Lower lobe of right lung (tissue), 2 donors: ENCODE results near the gene GYPB. TPM values are rescaled to one million over a fixed set of nuclear protein-coding genes. Genes with fewer than 3 reads are reported as not detected.
A peak's percentile ranks its signal among the peaks of the same experiment; 100 is the strongest.
"Not testable (repeated sequence)": the region's sequence is repeated elsewhere in the genome, so short reads cannot be mapped to it uniquely, and the experiment has no call there.

Experiments
- ATAC-seq, 2 donors: fragments of 200-7000 bp; cut with Tn5 transposase; one replicate each; pipeline ENCODE4 v1.9.1; 2020 to 2022; ENCODE audit warnings: mild to moderate bottlenecking in 2 of 2, moderate library complexity in 2 of 2
- DNase-seq: peaks from one replicate; pipeline ENCODE4 v3.0.0-alpha.2; 2020
- H3K27ac ChIP-seq: fragments of 200-600 bp; one replicate; pipeline ENCODE4 v1.8.0; 2022
- H3K27me3 ChIP-seq: fragments of 200-600 bp; one replicate; pipeline ENCODE4 v1.8.0; 2022; ENCODE audit warnings: low read depth
- H3K36me3 ChIP-seq: fragments of 200-600 bp; one replicate; pipeline ENCODE4 v1.8.0; 2022; ENCODE audit warnings: mild to moderate bottlenecking
- H3K4me1 ChIP-seq: fragments of 200-600 bp; one replicate; pipeline ENCODE4 v1.8.0; 2022
- H3K4me3 ChIP-seq: fragments of 200-600 bp; one replicate; pipeline ENCODE4 v1.8.0; 2022; ENCODE audit warnings: mild to moderate bottlenecking
- H3K9me3 ChIP-seq: fragments of 200-600 bp; one replicate; pipeline ENCODE4 v1.8.0; 2022
- CTCF ChIP-seq: fragments of 200-600 bp; IDR thresholded peaks from one replicate; pipeline ENCODE4 v1.8.0; 2022; ENCODE audit warnings: antibody characterized with exemption, mild to moderate bottlenecking
- intact Hi-C: fragments of 100-400 bp; cut with DNase I; formaldehyde crosslinking; loops from one replicate; pipeline ENCODE4 v1.11.0; 2022
- total RNA-seq: library from RNA; stranded (reverse); fragmentation: NEBNext Ultra II Directional; extraction: Animal tissue kit (Norgen Biotek cat#: 25700); gene quantifications from one replicate; pipeline ENCODE4 v1.2.1, GENCODE V29; 2021
- donor health status: DM: no; HTN: yes; CAD: no; lungs with severe emphysema.

Gene GYPB
- total RNA-seq, 1 donor from 2014 or later, result not detected

- H3K27ac ChIP-seq, H3K4me1 ChIP-seq, intact Hi-C loops, DNase-seq, H3K27me3 ChIP-seq, H3K36me3 ChIP-seq, ATAC-seq, H3K9me3 ChIP-seq, H3K4me3 ChIP-seq: not testable (repeated sequence)
Measured at GRCh38 chr4:144026682-144027081, 7.5 kb upstream of the GYPB start.

- H3K27me3 ChIP-seq, H3K27ac ChIP-seq, H3K9me3 ChIP-seq, H3K36me3 ChIP-seq, H3K4me3 ChIP-seq, H3K4me1 ChIP-seq, DNase-seq, ATAC-seq, intact Hi-C loops: not testable (repeated sequence)
Measured at GRCh38 chr4:144024399-144025053, 5.3 kb upstream of the GYPB start.

- DNase-seq, H3K4me1 ChIP-seq, intact Hi-C loops, ATAC-seq, H3K9me3 ChIP-seq, H3K27ac ChIP-seq, H3K27me3 ChIP-seq, H3K4me3 ChIP-seq, H3K36me3 ChIP-seq: not testable (repeated sequence)
Measured at GRCh38 chr4:144022772-144023400, 3.7 kb upstream of the GYPB start.

- DNase-seq, H3K9me3 ChIP-seq, H3K27ac ChIP-seq, H3K4me3 ChIP-seq, H3K36me3 ChIP-seq, H3K4me1 ChIP-seq, H3K27me3 ChIP-seq, intact Hi-C loops: not testable (repeated sequence)
- peak; percentile 67 to 78 for ATAC-seq
- TF ChIP-seq CTCF, result peak; percentile 50
Measured at GRCh38 chr4:144021336-144021990, 2.3 kb upstream of the GYPB start.

GRCh38 chr4:144018223-144019000 lies 768 bp downstream of the GYPB start:
- H3K27ac ChIP-seq, H3K4me3 ChIP-seq, H3K4me1 ChIP-seq, H3K9me3 ChIP-seq, ATAC-seq, H3K27me3 ChIP-seq, H3K36me3 ChIP-seq, intact Hi-C loops, DNase-seq: not testable (repeated sequence)

GRCh38 chr4:144017271-144017670 lies 1.9 kb downstream of the GYPB start:
- H3K27ac ChIP-seq, H3K4me1 ChIP-seq, H3K4me3 ChIP-seq, H3K36me3 ChIP-seq, H3K9me3 ChIP-seq, DNase-seq, ATAC-seq, H3K27me3 ChIP-seq, intact Hi-C loops: not testable (repeated sequence)

- H3K27ac ChIP-seq, ATAC-seq, H3K27me3 ChIP-seq, H3K9me3 ChIP-seq, DNase-seq, H3K4me1 ChIP-seq, intact Hi-C loops, H3K36me3 ChIP-seq, H3K4me3 ChIP-seq: not testable (repeated sequence)
Measured at GRCh38 chr4:144016057-144016605, 3.0 kb downstream of the GYPB start.

GRCh38 chr4:144014808-144015207 lies 4.4 kb downstream of the GYPB start:
- no peak for TF ChIP-seq CTCF
- intact Hi-C loops, result no loop called here
- no peak overlapping the region for H3K27ac ChIP-seq
- DNase-seq (no peak), ATAC-seq (no peak)
- H3K9me3 ChIP-seq, result no peaks in the 10 kb centered on the region
- no peak overlapping the region for H3K4me3 ChIP-seq
- no peaks in the 10 kb centered on the region for H3K4me1 ChIP-seq
- no peaks in the 10 kb centered on the region for H3K36me3 ChIP-seq
- H3K27me3 ChIP-seq, result no peaks in the 10 kb centered on the region

- ATAC-seq, H3K9me3 ChIP-seq, DNase-seq, H3K27me3 ChIP-seq, H3K36me3 ChIP-seq, intact Hi-C loops, H3K4me1 ChIP-seq, H3K4me3 ChIP-seq, H3K27ac ChIP-seq: not testable (repeated sequence)
Measured at GRCh38 chr4:144008602-144009001, 10.6 kb downstream of the GYPB start.

GRCh38 chr4:144007960-144008359 lies 11.2 kb downstream of the GYPB start:
- H3K27me3 ChIP-seq, intact Hi-C loops, H3K27ac ChIP-seq, ATAC-seq, H3K9me3 ChIP-seq, H3K4me3 ChIP-seq, H3K4me1 ChIP-seq, DNase-seq, H3K36me3 ChIP-seq: not testable (repeated sequence)

GRCh38 chr4:144006200-144006803 lies 12.9 kb downstream of the GYPB start:
- H3K27ac ChIP-seq, H3K27me3 ChIP-seq, H3K4me1 ChIP-seq, H3K9me3 ChIP-seq, H3K36me3 ChIP-seq, DNase-seq, H3K4me3 ChIP-seq, intact Hi-C loops: not testable (repeated sequence)
- peak; percentile 61 to 67 for ATAC-seq
